DMS53 (cell line): ENCODE data around the gene CD300E.
"Not testable (repeated sequence)": the region's sequence is repeated elsewhere in the genome, so short reads cannot be mapped to it uniquely, and the experiment has no call there.

ENCODE experiments used
- DNase-seq: peaks from one replicate; lab custom pipeline; 2025; lab: John Stamatoyannopoulos, UW

Gene CD300E

GRCh38 chr17:74635418-74635817, 11.9 kb upstream of the CD300E start:
- DNase-seq: no peak

DNA sequence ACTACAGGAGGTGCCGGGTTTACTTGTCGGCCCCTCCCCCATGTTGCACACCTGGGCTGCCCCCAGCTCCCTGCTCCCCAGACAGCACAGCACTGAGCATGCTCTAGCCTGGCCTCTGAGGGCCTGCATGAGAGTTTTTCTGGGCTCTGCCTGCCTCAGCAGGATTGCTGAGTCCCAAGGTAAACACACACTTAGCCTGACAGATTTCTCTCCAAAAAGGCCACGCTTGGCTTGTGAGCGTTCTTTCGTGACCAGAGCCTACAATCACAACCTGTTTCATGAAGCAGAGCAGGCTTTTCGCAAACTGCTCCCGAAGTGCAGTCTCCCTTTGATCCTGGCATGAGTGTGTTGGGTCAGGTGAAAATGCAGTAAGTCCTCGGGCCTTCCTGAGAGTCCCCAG, 9.8 kb upstream of the CD300E start:
- peak; percentile 95 for DNase-seq

DNA sequence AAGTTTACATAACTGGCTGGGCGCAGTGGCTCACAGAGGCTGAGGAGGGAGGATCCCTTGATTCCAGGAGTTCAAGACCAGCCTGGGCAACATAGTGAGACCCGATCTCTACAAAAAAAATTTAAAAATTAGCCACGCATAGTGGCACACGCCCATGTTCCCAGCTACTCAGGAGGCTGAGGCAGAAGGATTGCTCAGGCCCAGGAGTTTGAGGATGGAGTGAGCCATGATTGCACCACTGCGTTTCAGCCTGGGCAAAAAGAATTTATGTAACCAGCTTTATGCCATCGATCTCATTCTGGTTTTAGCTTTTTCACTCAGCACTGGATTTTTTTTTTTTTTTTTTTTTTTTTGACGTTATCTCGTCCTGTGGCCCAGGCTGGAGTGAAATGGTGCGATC, 9.1 kb upstream of the CD300E start:
- DNase-seq: no peak

DNA sequence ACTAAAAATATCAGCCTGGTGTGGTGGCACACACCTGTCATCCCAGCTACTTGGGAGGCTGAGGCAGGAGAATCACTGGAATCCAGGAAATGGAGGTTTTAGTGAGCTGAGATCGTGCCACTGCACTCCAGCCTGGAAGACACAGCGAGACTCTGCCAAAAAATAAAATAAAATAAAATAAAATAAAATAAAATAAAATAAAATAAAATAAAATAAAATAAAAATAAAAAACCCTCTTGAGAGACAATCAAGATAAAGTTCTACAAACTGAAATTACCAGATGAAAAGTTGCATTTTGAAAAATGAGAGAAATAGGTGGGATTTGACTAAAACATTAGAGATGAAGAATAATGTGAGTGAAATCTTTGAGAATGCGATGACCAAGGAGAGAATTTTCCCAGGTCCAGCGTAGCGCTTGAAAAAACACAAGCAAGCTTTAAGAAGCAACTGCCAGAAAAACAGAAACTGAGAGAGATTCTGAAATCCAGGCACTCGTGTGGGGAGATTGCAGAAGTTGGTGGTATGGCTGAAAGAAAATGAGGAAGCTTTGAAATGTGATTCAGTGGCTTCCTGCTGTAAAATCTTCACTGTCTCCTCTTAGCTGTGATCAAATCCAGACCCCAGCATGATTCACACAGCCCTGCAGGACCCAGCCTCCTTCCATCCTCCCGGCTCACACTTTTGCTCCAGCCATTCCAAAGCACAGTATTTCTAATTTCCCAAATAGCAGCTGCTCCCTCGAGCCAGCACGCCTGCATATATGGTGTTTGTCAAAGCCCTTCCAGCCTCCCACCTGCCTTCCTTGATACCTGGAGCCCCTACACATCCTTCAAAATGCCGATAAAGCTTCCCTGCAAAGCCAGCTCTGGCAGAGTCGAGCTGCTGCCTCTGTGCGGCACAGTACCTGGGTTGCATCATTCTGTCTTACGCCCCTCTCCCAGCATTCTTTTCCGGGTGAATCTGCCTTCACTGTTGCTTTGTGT, 8.2 kb upstream of the CD300E start:
- no peak for DNase-seq

- DNase-seq: not testable (repeated sequence)
Measured at GRCh38 chr17:74630251-74630650, 6.7 kb upstream of the CD300E start.

DNA sequence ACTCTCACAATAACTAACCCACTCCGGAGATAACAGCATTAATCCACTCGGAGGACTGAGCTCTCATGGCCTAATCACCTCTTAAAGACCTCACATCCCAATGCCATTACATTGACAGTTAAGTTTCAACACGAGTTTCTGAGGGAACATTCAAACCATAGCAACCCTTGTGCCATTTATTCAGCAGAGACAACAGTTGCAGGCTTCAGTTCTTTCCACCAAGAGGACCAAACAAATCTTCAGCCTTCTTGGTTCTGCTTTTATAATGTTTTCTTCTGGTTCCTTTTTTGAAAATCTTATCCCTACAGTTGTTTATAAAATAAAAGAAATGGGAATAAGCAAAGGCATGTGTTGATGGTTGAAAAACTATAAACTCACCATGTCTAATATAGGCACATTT, 2.1 kb upstream of the CD300E start:
- no peak for DNase-seq

- DNase-seq: no peak
Measured at GRCh38 chr17:74624131-74624530, 593 bp upstream of the CD300E start.

DNA sequence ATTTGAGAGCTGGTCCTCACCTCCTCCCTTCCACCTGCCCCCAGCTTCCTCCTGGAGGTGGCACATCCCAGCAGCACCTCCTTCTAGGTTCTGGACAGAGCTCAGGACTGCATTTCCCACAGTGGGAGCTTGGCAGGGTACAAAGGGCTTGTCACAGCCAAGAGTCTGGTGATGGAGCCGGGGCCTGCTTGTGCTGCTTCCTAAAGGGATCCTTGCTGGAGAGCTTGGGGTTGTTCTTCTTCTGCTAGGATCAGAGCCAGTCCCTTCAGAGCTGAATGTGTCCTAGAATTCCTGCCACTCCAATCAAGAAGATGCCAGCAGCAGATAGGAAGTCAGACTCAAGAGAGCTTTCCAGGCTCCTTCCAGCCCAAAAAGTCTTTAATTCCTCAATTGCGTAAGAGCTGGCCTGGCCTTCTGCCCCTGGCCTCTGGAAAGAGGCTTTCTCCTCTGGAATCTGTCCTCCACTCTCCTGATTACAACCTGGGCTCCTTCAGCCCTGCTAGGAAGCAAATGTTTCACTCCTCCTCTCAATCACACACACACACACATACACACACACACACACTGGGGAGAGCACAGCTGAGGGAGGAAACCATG, 4.4 kb downstream of the CD300E start:
- DNase-seq: no peak

GRCh38 chr17:74618451-74618850, 5.1 kb downstream of the CD300E start:
- no peak for DNase-seq

GRCh38 chr17:74616696-74617095, 6.8 kb downstream of the CD300E start:
- DNase-seq: no peak

GRCh38 chr17:74612046-74612445, 11.5 kb downstream of the CD300E start:
- DNase-seq: no peak

DNA sequence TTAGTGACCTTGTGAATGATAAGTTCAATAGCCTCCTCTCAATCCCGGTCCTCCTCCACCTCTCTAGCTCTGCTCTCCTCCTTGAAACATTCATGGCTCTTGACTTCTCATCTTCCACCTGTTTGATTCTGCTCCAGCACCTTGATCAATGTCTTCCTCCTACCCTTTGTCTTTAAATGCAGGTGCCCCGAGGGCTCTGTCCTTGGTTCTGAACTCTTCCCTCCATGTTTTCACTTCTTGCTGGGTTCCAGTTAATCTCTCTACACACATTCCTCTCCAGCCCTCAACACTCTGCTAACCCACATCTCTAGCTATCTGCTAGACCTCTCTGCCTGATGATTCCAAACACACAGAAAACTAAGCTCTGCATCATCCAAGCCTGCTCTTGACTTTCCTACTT, 13.4 kb downstream of the CD300E start:
- no peak for DNase-seq

DNA sequence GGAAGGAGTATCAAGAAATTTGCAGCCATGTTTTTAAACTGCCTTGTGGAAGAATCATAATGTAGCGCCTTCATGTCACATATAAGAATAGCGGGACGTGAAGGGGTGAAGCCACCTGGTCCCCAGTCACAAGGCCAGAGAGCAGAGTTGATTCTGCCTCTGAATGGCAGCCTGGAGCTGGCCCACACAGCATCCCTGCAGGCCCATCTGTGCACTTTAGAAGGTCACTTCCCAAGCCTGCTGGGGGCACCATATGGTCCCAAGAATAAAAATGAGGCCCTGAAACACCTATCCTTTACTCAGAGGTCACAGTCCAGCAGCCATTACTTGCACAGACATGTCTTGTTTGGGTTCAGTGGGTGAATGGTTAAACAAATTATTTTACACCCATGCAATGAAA, 15.0 kb downstream of the CD300E start:
- DNase-seq: no peak

DNA sequence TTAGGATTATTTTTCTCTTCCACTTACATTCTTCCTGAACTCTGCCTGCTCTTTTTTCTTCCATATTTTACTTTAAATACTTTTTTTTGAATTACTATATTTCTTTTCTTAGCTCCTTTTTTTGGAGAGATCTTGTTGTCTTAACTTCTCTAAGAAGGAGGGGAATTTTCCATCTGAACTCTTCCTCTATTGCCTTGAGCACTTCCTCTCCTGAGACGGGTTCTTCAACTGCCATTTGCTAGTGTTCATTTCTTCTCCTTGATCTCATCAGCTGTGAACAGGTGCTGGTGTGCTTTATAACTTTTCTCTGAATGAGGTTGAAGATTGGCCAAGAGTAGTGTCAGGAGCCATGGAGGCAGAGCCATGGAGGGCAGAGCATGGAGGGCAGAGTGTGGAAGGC, 16.3 kb downstream of the CD300E start:
- no peak for DNase-seq

- DNase-seq: no peak
Measured at GRCh38 chr17:74606050-74606449, 17.5 kb downstream of the CD300E start.

DNA sequence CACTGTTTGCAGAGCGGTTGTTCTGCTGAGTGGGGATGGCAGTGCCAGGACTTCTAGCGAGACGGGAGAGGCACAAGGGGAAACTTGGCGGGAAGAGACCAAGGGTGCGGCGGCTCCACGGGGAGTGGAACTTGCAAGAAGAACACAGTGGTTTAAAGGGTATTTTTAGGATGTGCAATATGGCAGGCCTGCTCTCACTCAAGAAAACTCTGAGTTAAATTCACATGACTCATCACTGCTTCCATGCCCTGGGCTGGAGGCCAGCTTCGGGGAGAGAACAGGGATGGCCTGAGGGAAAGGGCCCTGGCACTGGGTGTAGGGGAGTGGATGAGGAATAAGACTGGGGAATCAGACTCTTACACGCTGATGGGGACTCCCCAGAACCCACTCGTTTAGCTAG, 18.2 kb downstream of the CD300E start:
- DNase-seq: no peak

GRCh38 chr17:74604761-74605160, 18.8 kb downstream of the CD300E start:
- no peak for DNase-seq

DNA sequence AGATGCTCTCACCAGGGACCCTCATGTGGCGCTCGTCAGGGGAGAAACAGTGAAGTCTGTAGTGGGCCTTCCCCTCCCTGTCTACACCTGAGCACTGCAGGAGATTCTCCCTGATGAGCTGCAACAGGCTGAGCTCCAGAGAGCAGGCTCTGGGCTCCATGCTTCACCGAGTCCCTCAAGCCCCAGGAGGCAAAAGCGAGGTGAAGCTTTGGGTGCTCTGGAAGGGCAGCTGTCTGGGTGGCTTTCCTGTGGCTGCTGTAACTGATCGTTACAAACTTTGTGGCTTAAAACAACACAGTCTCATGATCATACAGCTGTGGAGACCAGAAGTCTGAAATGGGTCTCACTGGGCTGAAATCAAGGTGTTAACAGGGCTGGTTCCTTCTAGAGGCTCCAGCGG, 19.3 kb downstream of the CD300E start:
- no peak for DNase-seq

DNA sequence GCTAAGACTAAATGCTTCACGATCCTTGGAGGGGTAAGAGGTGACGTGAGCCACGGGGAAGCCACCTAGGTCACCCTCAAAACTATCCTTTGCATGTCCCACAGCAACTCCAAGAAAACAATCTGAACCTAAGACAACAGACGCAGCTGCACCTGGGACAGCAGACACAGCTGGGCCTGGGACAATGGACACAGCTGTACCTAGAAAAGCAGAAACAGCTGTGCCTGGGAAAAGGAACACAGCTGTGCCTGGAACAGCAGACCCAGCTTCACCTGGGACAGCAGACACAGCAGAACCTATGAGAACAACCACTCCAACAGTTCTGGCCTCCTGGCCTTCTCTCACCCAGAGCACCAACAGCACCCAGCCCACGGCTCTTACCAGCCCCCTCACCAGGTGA, 19.8 kb downstream of the CD300E start:
- DNase-seq: peak; percentile 28

- DNase-seq: no peak
Measured at GRCh38 chr17:74603037-74603635, 20.4 kb downstream of the CD300E start.

DNA sequence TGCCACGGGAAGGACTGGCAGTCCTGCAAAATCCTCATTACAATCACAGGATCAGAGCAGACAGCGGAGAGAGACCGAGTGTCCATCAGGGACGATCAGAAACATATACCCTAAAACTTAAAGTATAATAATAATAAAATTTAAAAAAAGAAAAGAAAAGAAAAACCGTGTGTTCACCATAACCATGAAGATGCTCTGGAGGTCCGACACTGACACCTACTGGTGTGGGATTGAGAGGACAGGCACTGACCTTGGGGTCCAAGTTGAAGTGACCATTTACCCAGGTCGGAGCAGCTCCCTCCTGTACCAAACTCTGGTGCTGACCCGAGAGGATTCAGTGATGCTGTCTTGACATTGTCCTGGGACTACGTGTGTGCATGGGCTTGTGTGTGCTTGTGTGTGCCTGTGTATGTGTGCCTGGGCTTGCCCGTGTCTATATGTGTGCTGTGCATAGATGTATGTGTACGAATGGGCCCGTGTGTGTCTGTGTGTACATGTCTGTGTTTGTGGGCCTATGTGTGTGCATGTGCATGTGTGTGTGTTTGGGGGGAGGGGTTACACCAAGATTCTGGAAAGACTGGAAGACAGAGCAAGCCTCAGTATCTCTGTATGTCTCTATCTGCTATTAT, 21.5 kb downstream of the CD300E start:
- peak; percentile 72 for DNase-seq

DNA sequence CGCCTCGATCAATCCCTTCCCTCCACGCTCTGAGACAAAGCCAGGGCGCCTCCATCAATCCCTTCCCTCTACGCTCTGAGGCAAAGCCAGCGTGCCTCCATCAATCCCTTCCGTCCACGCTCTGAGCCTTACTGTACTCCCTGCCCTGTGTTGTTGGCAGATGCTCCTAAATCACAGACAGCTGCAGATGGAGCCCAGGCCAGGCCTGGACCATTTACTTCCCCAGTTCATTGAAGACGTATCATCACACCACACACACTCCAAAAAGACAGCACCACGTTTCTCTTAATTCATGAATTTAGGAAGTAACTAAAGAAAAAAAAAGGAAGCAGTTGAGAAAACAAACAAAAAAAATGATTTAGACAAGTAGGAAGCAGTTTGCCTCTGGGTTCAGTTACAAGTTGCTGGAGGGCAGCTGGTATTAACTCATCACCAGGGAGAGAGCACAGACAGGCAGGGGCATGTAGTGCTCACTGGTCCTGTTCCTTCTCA, 24.0 kb downstream of the CD300E start:
- DNase-seq: no peak

- DNase-seq: no peak
Measured at GRCh38 chr17:74599023-74599399, 24.5 kb downstream of the CD300E start.
